GM19023 (cell line): ENCODE results near the gene LPCAT2.

Source experiments
- ATAC-seq: cut with Tn5 transposase; IDR thresholded peaks from one replicate; pipeline ENCODE4 v1.9.1; 2021; ENCODE audit warnings: mild to moderate bottlenecking, moderate library complexity; ENCODE audit not compliant: unreplicated experiment

The LPCAT2 gene

GRCh38 chr16:55502801-55503366, 6.0 kb upstream of the LPCAT2 start:
- ATAC-seq = no peak

GRCh38 chr16:55503726-55504550, 4.9 kb upstream of the LPCAT2 start:
- no peak for ATAC-seq

DNA sequence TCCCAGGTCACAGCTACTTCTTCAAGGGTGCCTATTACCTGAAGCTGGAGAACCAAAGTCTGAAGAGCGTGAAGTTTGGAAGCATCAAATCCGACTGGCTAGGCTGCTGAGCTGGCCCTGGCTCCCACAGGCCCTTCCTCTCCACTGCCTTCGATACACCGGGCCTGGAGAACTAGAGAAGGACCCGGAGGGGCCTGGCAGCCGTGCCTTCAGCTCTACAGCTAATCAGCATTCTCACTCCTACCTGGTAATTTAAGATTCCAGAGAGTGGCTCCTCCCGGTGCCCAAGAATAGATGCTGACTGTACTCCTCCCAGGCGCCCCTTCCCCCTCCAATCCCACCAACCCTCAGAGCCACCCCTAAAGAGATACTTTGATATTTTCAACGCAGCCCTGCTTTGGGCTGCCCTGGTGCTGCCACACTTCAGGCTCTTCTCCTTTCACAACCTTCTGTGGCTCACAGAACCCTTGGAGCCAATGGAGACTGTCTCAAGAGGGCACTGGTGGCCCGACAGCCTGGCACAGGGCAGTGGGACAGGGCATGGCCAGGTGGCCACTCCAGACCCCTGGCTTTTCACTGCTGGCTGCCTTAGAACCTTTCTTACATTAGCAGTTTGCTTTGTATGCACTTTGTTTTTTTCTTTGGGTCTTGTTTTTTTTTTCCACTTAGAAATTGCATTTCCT, 3.4 kb upstream of the LPCAT2 start:
- no peak for ATAC-seq

DNA sequence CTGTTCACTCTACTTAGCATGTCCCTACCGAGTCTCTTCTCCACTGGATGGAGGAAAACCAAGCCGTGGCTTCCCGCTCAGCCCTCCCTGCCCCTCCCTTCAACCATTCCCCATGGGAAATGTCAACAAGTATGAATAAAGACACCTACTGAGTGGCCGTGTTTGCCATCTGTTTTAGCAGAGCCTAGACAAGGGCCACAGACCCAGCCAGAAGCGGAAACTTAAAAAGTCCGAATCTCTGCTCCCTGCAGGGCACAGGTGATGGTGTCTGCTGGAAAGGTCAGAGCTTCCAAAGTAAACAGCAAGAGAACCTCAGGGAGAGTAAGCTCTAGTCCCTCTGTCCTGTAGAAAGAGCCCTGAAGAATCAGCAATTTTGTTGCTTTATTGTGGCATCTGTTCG, 2.8 kb upstream of the LPCAT2 start:
- ATAC-seq = no peak

DNA sequence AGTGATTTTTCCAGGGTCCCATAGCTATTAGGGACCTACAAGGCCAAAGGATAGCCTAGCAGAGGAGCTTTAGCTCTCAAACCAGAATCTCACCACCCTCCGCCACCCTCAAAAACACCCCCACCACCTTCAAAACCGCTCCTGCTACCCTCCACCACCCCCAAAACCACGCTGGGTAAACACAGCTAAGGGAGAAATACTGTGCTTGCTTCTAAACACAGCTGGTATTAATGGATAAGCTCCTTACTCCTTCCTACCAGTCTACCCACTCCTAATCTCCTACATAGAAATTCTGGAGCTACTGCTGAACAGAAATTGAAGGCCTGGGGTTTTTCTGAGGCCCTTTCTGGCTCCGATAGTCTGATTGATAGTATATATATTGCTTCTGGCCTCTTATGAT, 2.2 kb upstream of the LPCAT2 start:
- no peak for ATAC-seq

DNA sequence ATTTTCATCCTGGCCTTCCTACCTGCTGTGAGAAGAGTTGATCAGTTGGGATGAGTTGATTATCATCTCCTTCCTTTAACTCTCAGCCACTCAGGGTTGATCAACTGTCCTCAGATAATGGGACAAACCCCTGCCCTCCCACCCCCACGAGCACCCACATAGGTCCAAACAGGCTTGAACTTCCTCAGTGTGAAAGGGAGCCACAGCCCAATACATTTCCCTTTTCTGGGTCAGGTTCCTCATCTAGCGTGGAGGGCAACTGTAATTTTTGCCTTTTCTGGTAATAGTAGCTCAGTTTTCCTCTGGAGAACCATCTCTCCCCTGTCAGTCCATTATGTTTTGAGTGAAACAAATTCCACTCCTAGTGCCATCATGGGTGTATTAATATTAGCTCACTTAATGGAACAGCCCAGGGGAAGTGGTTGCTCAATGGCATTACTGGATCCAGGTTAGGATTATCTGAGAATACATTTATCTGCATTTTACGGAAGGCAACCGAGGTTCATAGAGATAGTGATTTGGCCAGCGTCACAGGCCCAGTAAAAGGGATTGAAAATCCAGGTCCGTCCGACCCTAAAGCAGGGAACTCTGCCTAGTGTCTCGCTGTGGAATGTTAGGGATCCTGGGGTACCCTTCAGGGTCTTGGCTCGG, 476 bp upstream of the LPCAT2 start:
- ATAC-seq = no peak

GRCh38 chr16:55510185-55510805, 1.4 kb downstream of the LPCAT2 start:
- ATAC-seq = no peak

GRCh38 chr16:55512941-55513340, 4.1 kb downstream of the LPCAT2 start:
- no peak for ATAC-seq

DNA sequence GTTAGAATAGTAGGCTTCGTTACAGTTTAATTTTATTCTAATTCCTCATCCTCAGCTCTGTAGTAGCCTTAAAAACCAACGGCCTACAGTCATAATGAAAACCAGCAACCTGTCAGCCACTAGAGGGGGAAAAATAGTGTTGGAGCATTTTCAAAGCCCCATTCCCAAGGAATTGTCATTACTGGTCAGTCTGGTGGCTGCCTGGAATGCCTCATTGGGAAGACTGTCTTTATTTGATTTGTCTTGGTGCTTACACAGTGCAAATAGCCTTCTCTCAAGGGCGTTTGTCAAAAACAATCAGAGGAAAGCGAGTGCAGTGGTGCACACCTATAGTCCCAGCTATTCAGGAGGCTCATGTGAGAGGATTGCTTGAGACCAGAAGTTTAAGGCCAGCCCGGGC, 4.7 kb downstream of the LPCAT2 start:
- no peak for ATAC-seq

DNA sequence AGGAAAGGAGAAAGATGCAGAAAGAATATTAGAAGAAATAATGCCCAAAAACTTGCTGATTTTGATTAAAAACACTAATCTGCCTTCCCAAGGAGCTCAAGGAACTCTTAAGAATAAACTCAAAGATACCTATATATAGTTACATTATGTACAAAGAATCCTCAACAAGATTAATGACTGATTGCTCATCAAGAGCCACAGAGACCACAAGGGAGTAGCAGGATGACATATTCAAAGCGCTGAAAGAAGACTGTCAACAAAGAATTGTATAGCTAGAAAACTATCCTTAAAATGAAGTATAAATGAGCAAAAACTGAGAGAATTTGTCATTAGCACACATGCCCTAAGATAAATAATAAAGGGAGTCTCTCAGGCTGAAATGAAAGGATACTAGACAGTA, 6.2 kb downstream of the LPCAT2 start:
- ATAC-seq = no peak

DNA sequence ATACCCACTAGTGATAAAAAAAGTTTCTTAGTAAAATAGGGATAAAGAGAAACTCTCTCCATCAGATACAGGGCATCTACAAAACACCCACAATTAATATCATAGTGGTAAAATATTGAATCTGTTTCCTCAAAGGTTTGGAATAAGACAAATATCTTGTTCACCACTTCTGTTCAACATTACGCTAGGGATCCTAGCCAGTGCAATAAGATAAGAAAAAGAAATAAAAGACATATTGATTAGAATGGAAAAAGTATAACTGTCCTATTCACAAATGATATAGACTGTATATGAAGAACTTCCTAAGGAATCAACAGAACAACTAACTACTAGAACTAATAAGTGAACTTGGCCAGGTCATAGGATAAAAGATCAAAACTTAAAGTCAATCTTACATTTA, 12.9 kb downstream of the LPCAT2 start:
- no peak for ATAC-seq

DNA sequence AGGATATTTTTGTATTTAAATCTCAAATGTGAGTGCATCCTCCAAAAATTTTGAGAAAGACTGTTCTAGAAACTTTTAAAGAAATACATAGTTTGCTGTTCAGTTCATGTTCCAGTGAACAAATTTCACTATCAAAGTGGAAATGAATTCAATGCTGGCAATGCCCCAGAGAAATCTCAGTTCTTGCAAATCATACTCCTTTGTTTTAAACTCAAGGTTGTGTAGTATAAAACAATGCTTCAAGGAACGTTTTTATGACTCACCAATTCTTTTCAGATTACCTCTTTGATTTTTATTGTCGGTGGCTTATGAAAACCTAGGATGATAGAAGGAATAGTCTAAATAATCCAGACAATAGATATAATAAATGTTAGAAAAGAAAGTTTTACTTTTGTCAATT, 17.6 kb downstream of the LPCAT2 start:
- no peak for ATAC-seq

DNA sequence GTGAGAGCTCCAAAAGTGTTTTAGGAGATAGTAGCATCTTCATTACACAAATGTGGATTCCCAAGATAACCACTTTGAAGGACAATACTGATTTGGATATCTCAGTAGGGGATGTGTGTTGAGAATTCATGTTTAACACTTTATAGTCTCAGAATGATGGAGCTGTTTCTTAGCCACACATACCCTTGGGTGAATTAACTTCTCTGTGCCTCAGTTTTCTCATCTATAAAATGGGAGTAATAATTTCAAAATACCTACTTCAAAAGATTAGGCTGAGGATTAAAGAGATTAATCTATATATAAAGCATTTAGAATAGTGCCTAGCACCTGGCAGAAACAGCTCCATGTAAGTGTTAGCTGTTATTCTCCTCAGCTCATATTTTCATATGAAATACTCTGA, 19.0 kb downstream of the LPCAT2 start:
- ATAC-seq = no peak

- ATAC-seq = no peak
Measured at GRCh38 chr16:55529018-55529417, 20.1 kb downstream of the LPCAT2 start.

- no peak for ATAC-seq
Measured at GRCh38 chr16:55530316-55530856, 21.5 kb downstream of the LPCAT2 start.

DNA sequence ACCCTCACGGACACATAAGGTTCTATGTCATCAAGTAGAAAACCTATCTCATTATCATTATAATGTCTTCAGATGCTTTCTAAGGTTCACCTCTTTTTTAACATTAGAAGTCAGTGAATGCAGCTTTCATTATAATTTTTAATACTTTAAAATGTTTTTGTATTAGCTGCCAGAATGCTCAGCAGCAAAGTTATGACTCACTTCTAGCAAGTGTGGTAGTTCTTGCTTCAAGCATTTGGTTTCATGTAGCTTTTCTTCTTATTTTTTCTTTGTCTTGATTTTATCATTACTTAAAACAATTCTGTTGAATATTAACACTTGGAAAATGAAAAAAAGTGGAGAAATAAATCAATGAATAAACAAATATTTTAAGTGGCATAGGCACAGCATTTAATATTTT, 23.4 kb downstream of the LPCAT2 start:
- ATAC-seq = no peak

DNA sequence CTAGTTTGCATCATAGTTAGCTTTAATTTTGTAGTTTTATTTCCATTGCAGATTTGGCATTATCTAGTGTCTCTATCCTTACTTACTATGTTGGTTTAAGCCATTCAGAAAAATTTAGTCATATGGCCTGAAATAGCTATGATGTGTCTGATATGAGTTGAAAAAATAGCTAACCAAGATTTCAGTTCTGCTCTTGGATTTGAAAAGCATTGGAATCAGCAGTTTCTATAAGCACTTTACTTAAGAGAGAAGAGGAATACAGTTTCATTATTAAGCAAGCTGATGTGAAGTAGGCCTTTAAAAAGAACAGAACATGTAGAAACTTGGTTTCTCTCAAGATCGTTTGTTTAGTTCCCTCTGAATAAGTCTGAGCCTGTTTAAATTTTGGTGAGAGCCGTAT, 25.9 kb downstream of the LPCAT2 start:
- ATAC-seq = no peak

DNA sequence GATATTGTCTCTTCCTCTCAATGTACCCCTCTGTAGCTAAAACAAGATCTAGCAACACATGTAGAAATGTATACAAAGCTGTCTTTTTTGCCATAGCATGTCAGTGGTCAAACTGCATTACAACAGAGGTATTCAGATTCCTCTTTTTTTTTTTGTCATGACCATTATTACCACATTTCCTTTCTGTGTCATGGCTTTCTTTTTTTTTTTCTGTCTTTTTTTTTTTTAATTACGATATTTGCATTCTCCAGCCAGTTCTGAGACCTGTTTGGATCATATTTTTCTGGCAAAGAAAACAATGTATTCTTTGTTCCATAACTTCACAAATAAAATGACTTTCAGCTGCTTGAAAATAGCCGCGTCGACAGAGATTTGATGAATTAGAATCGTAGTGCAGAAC, 30.2 kb downstream of the LPCAT2 start:
- no peak for ATAC-seq

- no peak for ATAC-seq
Measured at GRCh38 chr16:55539488-55539887, 30.6 kb downstream of the LPCAT2 start.

DNA sequence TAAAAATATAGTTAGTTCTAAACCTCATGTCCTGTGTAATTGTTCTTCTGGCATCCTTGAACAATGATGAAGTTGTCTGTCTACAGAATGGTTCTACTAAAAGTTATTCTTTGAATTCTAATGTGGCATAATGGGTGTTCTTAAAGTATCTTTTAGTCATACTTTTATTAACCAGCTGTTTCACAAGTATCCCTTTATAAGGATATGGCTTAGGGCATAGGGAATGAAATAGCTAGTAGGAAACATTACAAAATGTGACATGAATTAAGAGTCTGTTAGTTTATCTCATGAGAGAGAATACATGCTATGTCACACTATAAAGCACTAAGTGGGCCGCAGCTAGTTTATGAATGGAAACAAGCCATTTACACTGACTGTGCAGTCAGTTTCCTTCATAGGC, 31.3 kb downstream of the LPCAT2 start:
- ATAC-seq = no peak

- no peak for ATAC-seq
Measured at GRCh38 chr16:55542459-55543082, 33.7 kb downstream of the LPCAT2 start.
